Duodenal mucosa (tissue), 2 donors: ENCODE measurements around the gene KCNG1.
"Not testable (repeated sequence)": the region's sequence is repeated elsewhere in the genome, so short reads cannot be mapped to it uniquely, and the experiment has no call there.

ENCODE experiments used
- H3K27ac ChIP-seq: one replicate; pipeline ENCODE4 v1.7.0; 2013; ENCODE audit warnings: low read depth, low read length
- H3K27me3 ChIP-seq, 2 donors: one replicate each; pipeline ENCODE4 v1.7.0; 2013; ENCODE audit warnings: low read length in 2 of 2, control low read depth in 1 of 2; ENCODE audit not compliant: insufficient read depth in 2 of 2, control insufficient read depth in 1 of 2
- H3K36me3 ChIP-seq, 2 donors: one replicate each; pipeline ENCODE4 v1.7.0; 2013; ENCODE audit warnings: low read length in 2 of 2, control low read depth in 1 of 2; ENCODE audit not compliant: insufficient read depth in 2 of 2, control insufficient read depth in 1 of 2
- H3K4me1 ChIP-seq, 2 donors: one replicate each; pipeline ENCODE4 v1.7.0; 2013; ENCODE audit warnings: low read length in 2 of 2, control low read depth in 1 of 2; ENCODE audit not compliant: insufficient read depth in 2 of 2, control insufficient read depth in 1 of 2
- H3K4me3 ChIP-seq, 2 donors: one replicate each; pipeline ENCODE4 v1.7.0; 2013; ENCODE audit warnings: low read length in 2 of 2, low read depth in 1 of 2
- H3K9ac ChIP-seq, 2 donors: one replicate each; pipeline ENCODE4 v1.7.0; 2013; ENCODE audit warnings: low read length in 2 of 2, low read depth in 1 of 2
- H3K9me3 ChIP-seq, 2 donors: one replicate each; pipeline ENCODE4 v1.7.0; 2013; ENCODE audit warnings: low read length in 2 of 2, control low read depth in 1 of 2; ENCODE audit not compliant: control insufficient read depth in 1 of 2

The KCNG1 gene

GRCh38 chr20:50991076-50991475 lies 31.8 kb downstream of the KCNG1 start:
- H3K4me3 ChIP-seq = no peak overlapping the region
- H3K27ac ChIP-seq = no peak overlapping the region
- no peaks in the 10 kb centered on the region for H3K36me3 ChIP-seq
- H3K27me3 ChIP-seq = peaks cover 0 to 4% of the 10 kb centered on the region in 2 donors
- H3K9me3 ChIP-seq = no peaks in the 10 kb centered on the region
- peaks cover 5% of the 10 kb centered on the region in 2 donors for H3K4me1 ChIP-seq
- H3K9ac ChIP-seq = no peak overlapping the region

GRCh38 chr20:50987493-50988210 lies 35.3 kb downstream of the KCNG1 start:
- no peak overlapping the region for H3K27ac ChIP-seq
- H3K4me3 ChIP-seq = no peak overlapping the region
- H3K9me3 ChIP-seq = no peaks in the 10 kb centered on the region
- peaks cover 0 to 6% of the 10 kb centered on the region in 2 donors for H3K27me3 ChIP-seq
- no peaks in the 10 kb centered on the region for H3K36me3 ChIP-seq
- H3K4me1 ChIP-seq = peaks cover 3% of the 10 kb centered on the region in 2 donors
- H3K9ac ChIP-seq = no peak overlapping the region

- Histone ChIP-seq H3K36me3 (no peaks in the 10 kb centered on the region), H3K9ac (no peak overlapping the region), H3K27me3 (peaks cover 0 to 6% of the 10 kb centered on the region in 2 donors), H3K4me1 (no peaks in the 10 kb centered on the region), H3K27ac (no peak overlapping the region), H3K4me3 (no peak overlapping the region), H3K9me3 (no peaks in the 10 kb centered on the region)
These were observed 39.6 kb downstream of the KCNG1 start for GRCh38 chr20:50983321-50983720.

- H3K27me3 ChIP-seq = peaks cover 0 to 6% of the 10 kb centered on the region in 2 donors
These were observed 40.5 kb downstream of the KCNG1 start for GRCh38 chr20:50982363-50982762.

GRCh38 chr20:50981714-50982048 lies 41.2 kb downstream of the KCNG1 start:
- H3K9me3 ChIP-seq = no peaks in the 10 kb centered on the region
- H3K4me1 ChIP-seq = peaks cover 0 to 6% of the 10 kb centered on the region in 2 donors
- H3K27me3 ChIP-seq = peaks cover 0 to 6% of the 10 kb centered on the region in 2 donors
- no peak overlapping the region for H3K9ac ChIP-seq
- no peak overlapping the region for H3K4me3 ChIP-seq
- H3K27ac ChIP-seq = no peak overlapping the region
- H3K36me3 ChIP-seq = no peaks in the 10 kb centered on the region

More at GRCh38 chr20:50982363-50982762, 40.5 kb downstream of the KCNG1 start:
- no peaks in the 10 kb centered on the region for H3K36me3 ChIP-seq
- no peak overlapping the region for H3K4me3 ChIP-seq
- H3K9me3 ChIP-seq = no peaks in the 10 kb centered on the region
- no peak overlapping the region for H3K9ac ChIP-seq
- no peak overlapping the region for H3K27ac ChIP-seq
- H3K4me1 ChIP-seq = peaks cover 0 to 6% of the 10 kb centered on the region in 2 donors

GRCh38 chr20:50980851-50981713 lies 41.8 kb downstream of the KCNG1 start:
- H3K27ac ChIP-seq = no peak overlapping the region

GRCh38 chr20:50980071-50980681 lies 42.7 kb downstream of the KCNG1 start:
- Histone ChIP-seq H3K4me3 (no peak overlapping the region), H3K27ac (no peak overlapping the region), H3K4me1 (peaks cover 0 to 6% of the 10 kb centered on the region in 2 donors), H3K9ac (no peak overlapping the region), H3K27me3 (peaks cover 0 to 2% of the 10 kb centered on the region in 2 donors), H3K9me3 (no peaks in the 10 kb centered on the region), H3K36me3 (no peaks in the 10 kb centered on the region)

More at GRCh38 chr20:50980851-50981713, 41.8 kb downstream of the KCNG1 start:
- no peaks in the 10 kb centered on the region for H3K9me3 ChIP-seq
- peaks cover 0 to 2% of the 10 kb centered on the region in 2 donors for H3K27me3 ChIP-seq
- H3K36me3 ChIP-seq = no peaks in the 10 kb centered on the region
- peaks cover 0 to 6% of the 10 kb centered on the region in 2 donors for H3K4me1 ChIP-seq
- H3K9ac ChIP-seq = no peak overlapping the region
- no peak overlapping the region for H3K4me3 ChIP-seq

GRCh38 chr20:50978533-50978932 lies 44.4 kb downstream of the KCNG1 start:
- H3K36me3 ChIP-seq, H3K4me3 ChIP-seq, H3K9ac ChIP-seq, H3K9me3 ChIP-seq, H3K27me3 ChIP-seq, H3K27ac ChIP-seq, H3K4me1 ChIP-seq: not testable (repeated sequence)

GRCh38 chr20:50977066-50978021 lies 45.6 kb downstream of the KCNG1 start:
- no peak overlapping the region for H3K27ac ChIP-seq
- H3K36me3 ChIP-seq = no peaks in the 10 kb centered on the region
- no peak overlapping the region for H3K9ac ChIP-seq
- peaks cover 0 to 6% of the 10 kb centered on the region in 2 donors for H3K4me1 ChIP-seq
- no peaks in the 10 kb centered on the region for H3K9me3 ChIP-seq
- H3K27me3 ChIP-seq = no peaks in the 10 kb centered on the region
- H3K4me3 ChIP-seq = no peak overlapping the region
